A549 treated with AZD2906 at 1 μM for 4 hours (cell line): ENCODE measurements around the gene CRNN. TPM values are rescaled to one million over a fixed set of nuclear protein-coding genes. Genes with fewer than 3 reads are reported as not detected.

Experiments used
- total RNA-seq: library from RNA; stranded (reverse); fragments of 200-300 nt; extraction: Qiagen RNA extraction; gene quantifications from 5 replicates; pipeline ENCODE4 v1.2.3, GENCODE V29; 2022

CRNN gene
- not detected in 5 replicates for total RNA-seq

GRCh38 chr1:152413909-152414308, at the start of gene CRNN:
TSS of gene CRNN (minus strand) at chr1:152414263. CDS start at chr1:152412233, 2,030 bp downstream.

GRCh38 chr1:152359906-152360305, 54.2 kb downstream of the CRNN start, which contains the start of gene FLG2:
TSS of gene FLG2 (minus strand) at chr1:152360006. CDS start at chr1:152358884, 1,122 bp downstream.

Other genes with a start within 250 kb of the CRNN start
- 0.01 TPM in 2 of 5 replicates, not detected in the others for gene HRNR, start 190.1 kb downstream of the CRNN start, total RNA-seq
- gene FLG, start 89.0 kb downstream of the CRNN start, total RNA-seq = 0.01 TPM in 3 of 5 replicates, not detected in the others
- not detected in 5 replicates for gene FLG2, start 54.3 kb downstream of the CRNN start, total RNA-seq
- gene LCE5A, start 96.5 kb upstream of the CRNN start, total RNA-seq = not detected in 5 replicates
- 0.27 to 0.84 TPM (median 0.45 TPM) in 5 replicates for gene CRCT1, start 100.2 kb upstream of the CRNN start, total RNA-seq
- 0.12 to 0.24 TPM (median 0.20 TPM) in 4 of 5 replicates, not detected in the other for gene LCE3E, start 152.5 kb upstream of the CRNN start, total RNA-seq
- gene LCE3D, start 166.3 kb upstream of the CRNN start, total RNA-seq = 2.8 to 4.4 TPM (median 3.1 TPM) in 5 replicates
- not detected in 5 replicates for gene LCE3C, start 186.0 kb upstream of the CRNN start, total RNA-seq
- gene LCE3B, start 199.5 kb upstream of the CRNN start, total RNA-seq = not detected in 5 replicates
- not detected in 5 replicates for gene LCE3A, start 208.8 kb upstream of the CRNN start, total RNA-seq
- gene LCE2D, start 249.1 kb upstream of the CRNN start, total RNA-seq = not detected in 5 replicates